A673 (cell line): ENCODE data around the gene SLC22A23. TPM values are rescaled to one million over a fixed set of nuclear protein-coding genes. Genes with fewer than 3 reads are reported as not detected.

Experiments
- BruUV-seq: library from RNA; stranded (reverse); fragments of 400-500 nt; replicated peaks from 2 replicates; lab custom pipeline; 2021; lab: Mats Ljungman, UMichigan
- CTCF ChIA-PET: fragments of 300-600 bp; sonication (Branson Sonifier 250); formaldehyde crosslinking; loops from one replicate; lab custom pipeline; 2022; ENCODE audit warnings: antibody characterized with exemption; lab: Charles Lee
- POLR2A ChIA-PET: fragments of 300-600 bp; sonication (Branson Sonifier 250); formaldehyde crosslinking; loops from one replicate; lab custom pipeline; 2022; ENCODE audit warnings: antibody characterized with exemption; ENCODE audit not compliant: low non-redundant PET; lab: Charles Lee
- DNase-seq: peaks from one replicate; pipeline ENCODE4 v3.0.0-alpha.2; 2015; ENCODE audit warnings: low spot score
- H3K27ac ChIP-seq: fragments of 200-600 bp; sonication (generic); 2 replicates; pipeline ENCODE4 v1.5.1; 2016; ENCODE audit warnings: mixed run types, low read depth, mild to moderate bottlenecking, mixed read lengths, antibody characterized with exemption, low read length; ENCODE audit not compliant: poor library complexity, severe bottlenecking
- H3K27me3 ChIP-seq: fragments of 200-600 bp; sonication (generic); replicated peaks from 2 replicates; pipeline ENCODE4 v1.6.1; 2017; ENCODE audit warnings: mixed run types, low read depth, mild to moderate bottlenecking, mixed read lengths, antibody characterized with exemption, low read length; ENCODE audit not compliant: insufficient read depth, poor library complexity
- H3K36me3 ChIP-seq: fragments of 200-600 bp; sonication (generic); 2 replicates; pipeline ENCODE4 v1.6.1; 2016; ENCODE audit warnings: mixed run types, mild to moderate bottlenecking, mixed read lengths, antibody characterized with exemption, low read length; ENCODE audit not compliant: insufficient read depth, poor library complexity, severe bottlenecking
- H3K4me1 ChIP-seq: fragments of 200-600 bp; sonication (generic); 2 replicates; pipeline ENCODE4 v1.6.1; 2017; ENCODE audit warnings: mixed run types, mild to moderate bottlenecking, mixed read lengths, antibody characterized with exemption, low read length; ENCODE audit not compliant: insufficient read depth, poor library complexity, severe bottlenecking
- H3K4me3 ChIP-seq: fragments of 200-600 bp; sonication (generic); 2 replicates; pipeline ENCODE4 v1.5.1; 2016; ENCODE audit warnings: low read depth, mixed run types, mild to moderate bottlenecking, mixed read lengths, low read length; ENCODE audit not compliant: poor library complexity, severe bottlenecking
- H3K9me3 ChIP-seq: fragments of 200-600 bp; sonication (generic); 2 replicates; pipeline ENCODE4 v1.6.1; 2016; ENCODE audit warnings: mixed run types, low read depth, mild to moderate bottlenecking, mixed read lengths, antibody characterized with exemption, low read length; ENCODE audit not compliant: poor library complexity, severe bottlenecking
- EZH2 ChIP-seq: fragments of 200-600 bp; sonication (generic); IDR thresholded peaks from 2 replicates; pipeline ENCODE4 v1.6.1; 2017; ENCODE audit warnings: borderline replicate concordance, low read depth, mild to moderate bottlenecking, mixed read lengths, antibody characterized with exemption, low read length; ENCODE audit not compliant: poor library complexity, severe bottlenecking
- intact Hi-C: fragments of 100-400 bp; cut with micrococcal nuclease; formaldehyde crosslinking; loops from one replicate; pipeline ENCODE4 v1.10.0; 2022; ENCODE audit not compliant: unreplicated experiment
- total RNA-seq: library from RNA; stranded (reverse); gene quantifications from 2 replicates; pipeline ENCODE4 v1.2.3, GENCODE V29; 2021
- TF ChIP-seq, protein P1 (sequence below): fragments of 300-800, 200-600 bp; sonication (generic); conservative IDR thresholded peaks from 2 replicates; pipeline ENCODE4 v1.5.1; 2017; ENCODE audit warnings: low read depth, mild to moderate bottlenecking, antibody characterized with exemption, low read length, moderate library complexity, mixed read lengths

The SLC22A23 gene
- total RNA-seq, 1 experiment from 2014 or later: 6.2 TPM

- no peaks in the 10 kb centered on the region for H3K36me3 ChIP-seq
- no peak for TF ChIP-seq EZH2
- TF ChIP-seq, protein P1, sequence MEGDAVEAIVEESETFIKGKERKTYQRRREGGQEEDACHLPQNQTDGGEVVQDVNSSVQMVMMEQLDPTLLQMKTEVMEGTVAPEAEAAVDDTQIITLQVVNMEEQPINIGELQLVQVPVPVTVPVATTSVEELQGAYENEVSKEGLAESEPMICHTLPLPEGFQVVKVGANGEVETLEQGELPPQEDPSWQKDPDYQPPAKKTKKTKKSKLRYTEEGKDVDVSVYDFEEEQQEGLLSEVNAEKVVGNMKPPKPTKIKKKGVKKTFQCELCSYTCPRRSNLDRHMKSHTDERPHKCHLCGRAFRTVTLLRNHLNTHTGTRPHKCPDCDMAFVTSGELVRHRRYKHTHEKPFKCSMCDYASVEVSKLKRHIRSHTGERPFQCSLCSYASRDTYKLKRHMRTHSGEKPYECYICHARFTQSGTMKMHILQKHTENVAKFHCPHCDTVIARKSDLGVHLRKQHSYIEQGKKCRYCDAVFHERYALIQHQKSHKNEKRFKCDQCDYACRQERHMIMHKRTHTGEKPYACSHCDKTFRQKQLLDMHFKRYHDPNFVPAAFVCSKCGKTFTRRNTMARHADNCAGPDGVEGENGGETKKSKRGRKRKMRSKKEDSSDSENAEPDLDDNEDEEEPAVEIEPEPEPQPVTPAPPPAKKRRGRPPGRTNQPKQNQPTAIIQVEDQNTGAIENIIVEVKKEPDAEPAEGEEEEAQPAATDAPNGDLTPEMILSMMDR: peak; percentile 97
- H3K4me3 ChIP-seq: no peak overlapping the region
- CTCF ChIA-PET: interaction anchor here (0.5 to 1.3 kb wide), 13 partner anchors 11 to 514 kb away, joined by 3 to 6 read pairs (median 4); partner anchors contain the start of genes NQO2 and TUBB2A
- POLR2A ChIA-PET: no interaction called here
- H3K4me1 ChIP-seq: no peaks in the 10 kb centered on the region
- BruUV-seq: no TSS peak
- no peaks in the 10 kb centered on the region for H3K27me3 ChIP-seq
- peak; percentile 90 for DNase-seq
- no peak overlapping the region for H3K27ac ChIP-seq
- no peaks in the 10 kb centered on the region for H3K9me3 ChIP-seq
- intact Hi-C loops: loop anchor here (1.0 to 10.0 kb wide), 3 partner anchors 97 to 254 kb away; partner anchors contain the start of genes NQO2 and TUBB2A
Observed at GRCh38 chr6:3251462-3252314, 205.2 kb downstream of the SLC22A23 start.

DNA sequence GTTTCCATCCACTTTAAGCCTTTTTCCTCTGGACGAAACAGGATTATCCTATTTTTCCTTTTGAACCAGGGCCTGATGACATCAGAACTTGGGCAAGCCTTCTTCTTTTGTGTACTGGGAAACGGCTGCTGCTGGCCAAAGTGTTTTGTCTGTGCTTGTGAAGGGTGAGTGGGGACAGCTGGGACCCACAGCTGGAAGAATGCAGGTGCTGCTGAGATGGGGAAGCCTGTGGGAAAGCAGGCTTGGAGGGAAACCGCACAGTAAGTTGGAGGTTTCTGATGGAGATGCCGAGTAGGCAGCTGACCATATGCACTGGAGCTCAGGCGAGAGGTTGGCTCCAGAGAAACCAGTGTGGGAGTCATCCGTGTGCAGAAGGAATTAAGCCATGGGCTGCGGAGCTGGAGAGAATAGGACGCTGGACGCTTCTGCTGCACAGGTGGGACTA is 206.6 kb downstream of the SLC22A23 start:
- Histone ChIP-seq H3K4me1 (no peaks in the 10 kb centered on the region), H3K27ac (no peak overlapping the region), H3K36me3 (no peaks in the 10 kb centered on the region), H3K9me3 (no peaks in the 10 kb centered on the region), H3K4me3 (no peak overlapping the region), H3K27me3 (no peaks in the 10 kb centered on the region)
- ChIA-PET CTCF (interaction anchor here (1.3 kb wide), 1 partner anchor 93 kb away, joined by 4 read pairs; the partner anchor contains the start of gene TUBB2A), POLR2A (no interaction called here)
- intact Hi-C loops: loop anchor here (5.0 to 10.0 kb wide), 2 partner anchors 95 to 253 kb away; partner anchors contain the start of genes NQO2 and TUBB2A
- TF ChIP-seq, protein P1: no peak
- no peak for TF ChIP-seq EZH2
- no peak for DNase-seq
- no TSS peak for BruUV-seq

GRCh38 chr6:3249821-3250220 is 207.0 kb downstream of the SLC22A23 start:
- TF ChIP-seq, protein P1: no peak
- TF ChIP-seq EZH2: no peak
- Histone ChIP-seq H3K36me3 (no peaks in the 10 kb centered on the region), H3K4me1 (no peaks in the 10 kb centered on the region), H3K27ac (no peak overlapping the region), H3K9me3 (no peaks in the 10 kb centered on the region), H3K4me3 (no peak overlapping the region), H3K27me3 (no peaks in the 10 kb centered on the region)
- no peak for DNase-seq
- BruUV-seq: no TSS peak
- CTCF ChIA-PET: interaction anchor here (1.6 kb wide), 1 partner anchor 8 kb away, joined by 3 read pairs; the partner anchor contains the start of gene PSMG4
- intact Hi-C loops: loop anchor here (5.0 to 10.0 kb wide), 2 partner anchors 95 to 253 kb away; partner anchors contain the start of genes NQO2 and TUBB2A
- POLR2A ChIA-PET: no interaction called here
